HG02678 (cell line): ENCODE data around the gene ETFB.

Experiments
- ATAC-seq: cut with Tn5 transposase; IDR thresholded peaks from one replicate; pipeline ENCODE4 v1.9.1; 2021; ENCODE audit warnings: mild to moderate bottlenecking, moderate library complexity; ENCODE audit not compliant: unreplicated experiment

Gene ETFB

DNA sequence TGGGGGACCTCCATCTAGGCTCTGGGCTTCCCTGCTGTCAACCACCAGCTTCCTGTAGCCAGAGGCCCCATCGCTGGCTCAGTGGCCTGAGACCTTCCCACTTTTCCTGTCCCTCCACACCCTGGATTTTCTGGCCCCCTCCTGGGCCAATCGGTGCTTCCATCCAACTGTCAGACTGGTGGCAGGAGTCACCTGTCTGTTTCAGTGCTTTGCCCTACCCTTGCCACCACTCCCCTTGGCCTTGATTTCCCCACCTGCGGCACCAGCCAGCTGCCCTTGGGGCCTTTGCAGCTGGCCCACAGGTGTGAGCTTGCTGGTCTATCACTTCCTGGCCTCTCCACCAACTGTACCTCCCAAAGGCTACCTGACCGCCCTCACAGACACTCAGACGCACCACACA, 36.8 kb downstream of the ETFB start:
- no peak for ATAC-seq

DNA sequence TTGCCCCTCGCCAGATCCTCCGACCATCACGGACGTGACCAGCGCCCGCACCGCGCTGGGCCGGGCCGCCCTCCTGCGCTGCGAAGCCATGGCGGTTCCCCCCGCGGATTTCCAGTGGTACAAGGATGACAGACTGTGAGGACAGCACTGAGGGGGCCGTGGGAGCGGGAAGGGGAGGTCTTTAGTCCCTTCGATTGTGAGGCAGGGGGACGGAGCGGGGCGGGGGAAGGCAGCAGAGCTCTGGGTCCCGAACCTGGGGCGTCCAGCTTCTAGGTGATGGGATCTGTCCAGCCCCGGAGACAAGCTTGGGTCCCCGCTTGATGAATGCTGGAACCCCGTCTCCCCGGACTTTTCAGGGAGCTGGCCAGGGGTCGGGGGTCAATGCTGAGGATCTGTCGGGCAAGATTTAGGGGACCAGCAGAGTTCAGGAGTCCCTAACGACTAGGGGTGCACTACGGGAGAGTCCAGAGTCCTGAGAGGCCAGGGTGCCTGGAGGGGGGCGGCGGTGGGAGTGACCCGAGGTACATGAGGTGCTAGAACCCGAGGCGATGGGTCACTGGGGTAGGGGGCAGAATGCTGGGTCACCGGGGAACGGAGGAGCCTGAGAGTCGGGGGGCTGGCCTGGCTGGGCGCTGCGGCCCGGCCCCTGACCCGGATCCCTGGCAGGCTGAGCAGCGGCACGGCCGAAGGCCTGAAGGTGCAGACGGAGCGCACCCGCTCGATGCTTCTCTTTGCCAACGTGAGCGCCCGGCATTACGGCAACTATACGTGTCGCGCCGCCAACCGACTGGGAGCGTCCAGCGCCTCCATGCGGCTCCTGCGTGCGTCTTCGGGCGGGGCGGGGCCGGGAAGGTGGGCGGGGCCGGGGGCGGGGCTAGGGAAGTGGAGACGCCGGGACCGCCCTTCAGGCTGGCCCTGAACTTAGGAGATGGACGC, 38.9 kb downstream of the ETFB start:
- ATAC-seq: no peak

DNA sequence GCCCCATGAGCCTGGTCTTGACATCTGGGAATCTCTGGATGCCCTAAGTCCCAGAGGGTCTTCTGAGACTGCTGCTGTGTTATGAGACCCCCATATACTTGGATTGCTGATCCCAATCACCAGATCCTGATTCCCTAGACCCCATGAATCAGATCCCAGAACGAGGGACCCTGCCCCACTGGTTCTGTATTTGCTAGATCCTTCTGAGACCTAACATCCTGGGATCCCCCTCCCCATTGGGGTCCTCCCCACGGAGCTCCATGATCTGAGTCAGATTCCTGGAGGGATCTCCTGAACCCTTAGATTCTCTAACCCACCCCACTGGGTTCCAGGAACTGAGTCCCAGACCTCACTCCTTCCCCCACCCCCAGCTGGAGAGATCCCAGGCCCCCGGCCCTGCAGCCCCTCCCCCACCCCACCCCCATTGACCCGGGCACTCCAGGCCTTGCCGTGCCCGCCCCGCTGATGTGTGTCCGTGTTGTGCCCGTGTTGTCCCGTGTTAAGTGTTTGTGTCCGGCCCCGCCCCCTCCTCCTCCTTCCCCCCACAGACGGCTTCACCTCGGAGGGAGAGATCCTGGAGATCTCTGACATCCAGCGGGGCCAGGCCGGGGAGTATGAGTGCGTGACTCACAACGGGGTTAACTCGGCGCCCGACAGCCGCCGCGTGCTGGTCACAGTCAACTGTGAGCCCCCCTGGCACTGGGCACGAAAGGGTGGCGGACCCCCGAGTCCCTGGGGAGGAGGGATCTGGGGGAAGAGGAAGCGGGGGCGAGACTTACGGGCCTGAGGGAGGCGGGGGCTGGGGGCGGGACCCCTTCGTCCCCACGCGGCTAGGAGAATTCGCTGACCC, 39.7 kb downstream of the ETFB start:
- no peak for ATAC-seq

DNA sequence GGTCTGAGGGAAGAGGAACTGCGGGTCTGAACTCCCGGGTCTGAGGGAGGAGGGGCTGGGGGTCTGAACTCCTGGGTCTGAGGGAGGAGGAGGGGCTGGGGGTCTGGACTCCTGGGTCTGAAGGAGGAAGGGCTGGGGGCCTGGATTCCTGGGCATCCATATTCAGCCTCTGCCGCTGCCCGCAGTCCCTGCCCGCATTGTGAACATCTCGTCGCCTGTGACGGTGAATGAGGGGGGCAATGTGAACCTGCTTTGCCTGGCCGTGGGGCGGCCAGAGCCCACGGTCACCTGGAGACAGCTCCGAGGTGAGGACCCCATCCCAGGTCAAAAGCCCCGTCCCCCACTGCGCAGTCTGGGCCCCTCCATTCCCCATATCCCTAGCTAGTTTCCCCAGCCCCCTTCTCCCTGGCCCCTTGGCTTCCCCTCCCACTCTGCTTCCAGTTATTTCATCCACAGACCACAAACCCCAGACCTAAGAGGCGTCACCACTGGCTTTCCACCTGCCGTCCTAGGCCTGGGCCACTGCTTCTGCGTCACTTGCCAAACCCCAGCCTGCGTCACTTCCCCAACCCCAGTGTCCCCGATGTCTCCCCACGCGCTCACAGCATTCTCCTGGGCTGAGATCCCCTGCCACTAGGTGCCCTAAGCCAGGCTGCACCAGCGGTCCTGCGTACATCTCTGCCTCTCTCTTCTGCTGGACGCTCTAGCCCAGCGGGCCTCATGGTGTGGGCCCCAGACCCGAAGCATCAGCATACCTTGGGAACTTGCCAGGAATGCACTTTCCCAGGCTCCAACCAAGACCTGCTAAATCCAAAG, 40.8 kb downstream of the ETFB start:
- no peak for ATAC-seq

DNA sequence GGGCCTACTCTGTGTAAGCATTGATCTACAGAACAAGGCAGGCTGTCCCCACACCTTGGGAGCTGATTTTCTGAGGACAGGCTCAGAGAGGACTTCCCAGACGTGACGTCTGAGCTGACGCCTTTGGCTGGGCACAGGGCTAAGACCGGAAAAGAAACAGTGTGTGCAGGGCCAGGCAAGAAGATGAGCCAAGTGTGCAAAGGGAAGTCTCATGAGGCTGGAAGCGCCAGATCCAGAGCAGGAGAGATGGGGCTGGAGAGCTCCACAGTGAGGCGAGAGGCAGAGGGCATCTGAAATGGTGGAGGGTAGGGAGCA, 42.1 kb downstream of the ETFB start:
- ATAC-seq: no peak

GRCh38 chr19:51323481-51324166, 42.6 kb downstream of the ETFB start:
- ATAC-seq: no peak

- ATAC-seq: no peak
Measured at GRCh38 chr19:51321799-51322198, 44.4 kb downstream of the ETFB start.

DNA sequence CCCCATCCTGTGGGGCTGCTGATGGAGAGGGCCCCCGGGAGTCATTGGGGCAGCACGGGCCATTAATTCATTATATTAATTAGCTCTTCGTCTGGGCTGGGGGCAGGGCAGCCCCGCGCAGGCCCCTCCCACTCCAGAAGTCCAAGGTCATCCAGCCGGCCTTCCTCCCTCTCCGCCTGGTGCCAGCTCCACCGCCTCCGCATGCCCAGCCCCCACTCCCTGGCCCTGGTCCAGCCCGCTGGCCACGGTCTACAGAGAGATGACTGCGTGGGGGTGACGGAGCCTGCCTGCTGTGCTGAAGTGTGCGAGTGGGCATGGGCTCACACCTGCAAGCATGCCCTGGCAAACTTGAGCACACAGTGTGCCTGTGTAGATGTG, 45.9 kb downstream of the ETFB start:
- no peak for ATAC-seq

GRCh38 chr19:51319649-51320279, 46.4 kb downstream of the ETFB start:
- ATAC-seq: no peak

- ATAC-seq: no peak
Measured at GRCh38 chr19:51318687-51319648, 47.2 kb downstream of the ETFB start.

GRCh38 chr19:51317968-51318367, 48.2 kb downstream of the ETFB start:
- no peak for ATAC-seq

- no peak for ATAC-seq
Measured at GRCh38 chr19:51317376-51317775, 48.8 kb downstream of the ETFB start.

- no peak for ATAC-seq
Measured at GRCh38 chr19:51316688-51317087, 49.5 kb downstream of the ETFB start.

- no peak for ATAC-seq
Measured at GRCh38 chr19:51311351-51312257, 54.6 kb downstream of the ETFB start, which contains the start of gene IGLON5. Gene IGLON5 (plus strand): TSS chr19:51311644. CDS start chr19:51311848, 204 bp downstream.

DNA sequence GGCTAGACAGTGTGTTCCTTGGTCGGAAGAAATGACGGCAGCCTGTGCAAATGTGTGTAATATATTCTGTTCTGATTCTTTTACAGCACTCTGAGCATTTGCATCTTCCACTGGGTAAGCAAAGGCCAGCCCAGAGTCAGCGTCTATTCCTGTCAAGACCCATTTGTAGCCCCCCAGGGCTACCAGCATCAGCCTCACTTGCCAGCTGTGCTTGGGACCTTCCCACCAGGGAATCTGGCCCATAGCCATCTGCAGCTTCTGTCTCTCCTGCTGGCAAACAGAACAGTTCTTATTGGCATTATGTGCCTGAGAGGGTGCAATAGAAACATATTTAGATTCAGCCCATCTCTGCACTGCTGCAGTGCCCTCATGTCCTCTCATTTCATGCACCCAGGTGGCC, 60.7 kb downstream of the ETFB start:
- no peak for ATAC-seq

GRCh38 chr19:51301266-51301665, 64.9 kb downstream of the ETFB start:
- ATAC-seq: no peak

- no peak for ATAC-seq
Measured at GRCh38 chr19:51297406-51297805, 68.8 kb downstream of the ETFB start.
